Skeletal muscle tissue (tissue), 4 donors: ENCODE measurements around the gene STRBP. TPM values are rescaled to one million over a fixed set of nuclear protein-coding genes. Genes with fewer than 3 reads are reported as not detected.
"Not testable (repeated sequence)": the region's sequence is repeated elsewhere in the genome, so short reads cannot be mapped to it uniquely, and the experiment has no call there.

Experiments
- H3K27ac ChIP-seq: one replicate; pipeline ENCODE4 v1.7.0; 2013; ENCODE audit warnings: mild to moderate bottlenecking, low read depth, low read length, inconsistent platforms
- H3K27me3 ChIP-seq, 3 donors: one replicate each; pipeline ENCODE4 v1.7.0; 2013; ENCODE audit warnings: low read length in 3 of 3; ENCODE audit not compliant: control insufficient read depth in 3 of 3, insufficient read depth in 3 of 3
- H3K36me3 ChIP-seq, 3 donors: one replicate each; pipeline ENCODE4 v1.7.0; 2013; ENCODE audit warnings: low read length in 3 of 3; ENCODE audit not compliant: control insufficient read depth in 3 of 3, insufficient read depth in 3 of 3
- H3K4me1 ChIP-seq, 3 donors: one replicate each; pipeline ENCODE4 v1.7.0; 2013; ENCODE audit warnings: low read length in 3 of 3, mild to moderate bottlenecking in 3 of 3; ENCODE audit not compliant: control insufficient read depth in 3 of 3, insufficient read depth in 3 of 3
- H3K4me3 ChIP-seq, 3 donors: one replicate each; pipeline ENCODE4 v1.7.0; 2013; ENCODE audit warnings: low read length in 3 of 3
- H3K9ac ChIP-seq, 3 donors: one replicate each; pipeline ENCODE4 v1.7.0; 2013; ENCODE audit warnings: low read length in 3 of 3, mild to moderate bottlenecking in 3 of 3, moderate library complexity in 2 of 3, low read depth in 1 of 3
- H3K9me3 ChIP-seq, 3 donors: one replicate each; pipeline ENCODE4 v1.7.0; 2013; ENCODE audit warnings: low read length in 3 of 3; ENCODE audit not compliant: control insufficient read depth in 3 of 3
- total RNA-seq: library from RNA; depleted of rRNA; stranded (reverse); fragments of >200 nt; gene quantifications from one replicate; pipeline ENCODE4 v1.2.3, GENCODE V29; 2014
- donor health status: Osteomylitis.

STRBP gene
- total RNA-seq, 1 donor from 2014 or later: 4.2 TPM

DNA sequence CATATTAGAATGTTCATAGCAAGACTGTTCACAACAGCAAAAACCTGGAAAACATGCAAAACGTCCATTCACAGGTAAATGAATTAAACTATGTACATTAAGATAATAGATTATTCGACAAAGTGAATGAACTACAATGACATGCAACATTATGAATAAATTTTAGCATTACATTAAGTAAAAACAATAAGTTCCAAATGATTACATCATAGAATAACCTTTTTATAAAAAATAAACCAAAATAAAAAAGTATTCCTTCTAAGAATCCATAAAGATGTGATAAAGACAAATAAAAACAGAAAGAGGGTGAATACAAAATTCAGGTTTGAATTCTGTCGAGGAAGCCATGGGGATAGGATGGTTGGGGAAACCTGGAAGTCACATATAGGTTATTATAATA, 57.3 kb downstream of the STRBP start:
- Histone ChIP-seq H3K4me1 (no peaks in the 10 kb centered on the region), H3K9ac (no peak overlapping the region), H3K27ac (no peak overlapping the region), H3K4me3 (no peak overlapping the region), H3K9me3 (no peaks in the 10 kb centered on the region), H3K27me3 (no peaks in the 10 kb centered on the region), H3K36me3 (no peaks in the 10 kb centered on the region)

GRCh38 chr9:123208626-123209174, 59.7 kb downstream of the STRBP start:
- H3K27me3 ChIP-seq: no peaks in the 10 kb centered on the region
- H3K36me3 ChIP-seq: no peaks in the 10 kb centered on the region
- no peaks in the 10 kb centered on the region for H3K4me1 ChIP-seq
- H3K9ac ChIP-seq: no peak overlapping the region
- H3K9me3 ChIP-seq: no peaks in the 10 kb centered on the region
- no peak overlapping the region for H3K4me3 ChIP-seq
- no peak overlapping the region for H3K27ac ChIP-seq

DNA sequence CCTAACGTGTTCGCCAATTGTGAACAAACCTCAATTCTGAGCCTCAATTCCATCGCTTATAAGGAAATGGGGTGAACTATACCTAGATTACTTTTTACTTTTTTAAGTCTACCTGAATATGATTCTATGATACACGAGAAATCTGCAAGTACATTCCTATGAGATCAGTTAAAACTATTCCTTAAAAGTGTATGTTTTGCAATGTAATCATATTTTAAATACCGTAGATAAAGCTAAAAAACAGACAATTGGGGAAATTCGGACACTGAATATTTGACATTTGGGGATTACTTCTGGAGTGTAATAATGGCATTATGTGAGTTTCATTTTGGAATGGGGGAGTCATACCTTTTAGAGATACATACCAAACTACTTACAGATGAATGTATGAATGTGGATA, 62.3 kb downstream of the STRBP start:
- Histone ChIP-seq H3K9me3 (no peaks in the 10 kb centered on the region), H3K4me3 (no peak overlapping the region), H3K4me1 (no peaks in the 10 kb centered on the region), H3K27ac (no peak overlapping the region), H3K36me3 (no peaks in the 10 kb centered on the region), H3K27me3 (no peaks in the 10 kb centered on the region), H3K9ac (no peak overlapping the region)

- H3K9ac ChIP-seq: no peak overlapping the region
- no peaks in the 10 kb centered on the region for H3K4me1 ChIP-seq
- H3K9me3 ChIP-seq: no peaks in the 10 kb centered on the region
- no peak overlapping the region for H3K27ac ChIP-seq
- H3K36me3 ChIP-seq: no peaks in the 10 kb centered on the region
- no peak overlapping the region for H3K4me3 ChIP-seq
- H3K27me3 ChIP-seq: no peaks in the 10 kb centered on the region
Observed at GRCh38 chr9:123201083-123201482, 67.3 kb downstream of the STRBP start.

- not testable (repeated sequence) for H3K36me3 ChIP-seq
Observed at GRCh38 chr9:123200469-123200868, 67.9 kb downstream of the STRBP start.

DNA sequence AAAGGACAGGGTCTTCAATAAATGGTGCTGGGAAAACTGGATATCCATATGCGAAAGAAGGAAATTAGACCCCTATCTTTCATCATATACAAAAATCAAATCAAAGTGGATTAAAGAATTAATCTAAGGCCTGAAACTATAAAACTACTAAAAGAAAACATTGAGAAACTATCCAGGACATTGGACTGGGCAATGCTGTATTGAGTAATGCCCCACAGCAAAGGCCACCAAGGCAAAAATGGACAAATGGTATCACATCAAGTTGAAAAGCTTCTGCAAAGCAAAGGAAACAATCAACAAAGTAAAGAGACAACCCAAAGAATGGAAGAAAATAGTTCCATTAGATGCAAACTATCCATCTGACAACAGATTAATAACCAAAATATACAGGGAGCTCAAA, 72.3 kb downstream of the STRBP start:
- H3K9ac ChIP-seq: no peak overlapping the region
- H3K9me3 ChIP-seq: no peaks in the 10 kb centered on the region
- H3K36me3 ChIP-seq: no peaks in the 10 kb centered on the region
- H3K27ac ChIP-seq: no peak overlapping the region
- no peak overlapping the region for H3K4me3 ChIP-seq
- H3K4me1 ChIP-seq: no peaks in the 10 kb centered on the region
- H3K27me3 ChIP-seq: no peaks in the 10 kb centered on the region

More at GRCh38 chr9:123200469-123200868, 67.9 kb downstream of the STRBP start:
- not testable (repeated sequence) for H3K27me3 ChIP-seq, H3K9me3 ChIP-seq, H3K4me1 ChIP-seq, H3K9ac ChIP-seq, H3K27ac ChIP-seq, H3K4me3 ChIP-seq

GRCh38 chr9:123194023-123194422, 74.4 kb downstream of the STRBP start:
- H3K27me3 ChIP-seq: no peaks in the 10 kb centered on the region
- H3K9ac ChIP-seq: no peak overlapping the region
- H3K4me1 ChIP-seq: no peaks in the 10 kb centered on the region
- no peaks in the 10 kb centered on the region for H3K36me3 ChIP-seq
- no peaks in the 10 kb centered on the region for H3K9me3 ChIP-seq
- no peak overlapping the region for H3K27ac ChIP-seq
- no peak overlapping the region for H3K4me3 ChIP-seq

DNA sequence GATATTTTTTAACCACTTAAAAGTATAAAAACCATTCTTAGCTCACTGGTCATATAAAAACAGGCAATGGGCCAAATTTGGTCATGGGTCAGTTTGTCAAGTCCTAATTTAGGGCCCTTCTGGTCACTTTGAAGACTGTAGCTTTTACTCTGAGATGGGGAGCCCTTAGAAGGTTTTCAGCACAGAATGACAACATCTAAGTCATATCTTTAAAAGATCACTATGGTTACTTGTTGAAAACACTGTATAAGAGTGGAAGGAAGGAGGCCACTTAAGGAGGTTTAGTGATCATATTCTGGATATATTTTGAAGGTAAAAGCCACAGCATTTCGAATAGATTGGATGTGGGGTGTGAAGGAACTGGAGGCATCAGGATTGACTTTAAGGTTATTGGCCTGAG, 76.7 kb downstream of the STRBP start:
- H3K27me3 ChIP-seq: no peaks in the 10 kb centered on the region
- H3K4me1 ChIP-seq: no peaks in the 10 kb centered on the region
- H3K4me3 ChIP-seq: no peak overlapping the region
- H3K9me3 ChIP-seq: no peaks in the 10 kb centered on the region
- no peak overlapping the region for H3K27ac ChIP-seq
- no peaks in the 10 kb centered on the region for H3K36me3 ChIP-seq
- no peak overlapping the region for H3K9ac ChIP-seq

- Histone ChIP-seq H3K4me3 (no peak overlapping the region), H3K9ac (no peak overlapping the region), H3K27ac (no peak overlapping the region), H3K9me3 (no peaks in the 10 kb centered on the region), H3K36me3 (no peaks in the 10 kb centered on the region), H3K4me1 (no peaks in the 10 kb centered on the region), H3K27me3 (no peaks in the 10 kb centered on the region)
Observed at GRCh38 chr9:123191260-123191659, 77.1 kb downstream of the STRBP start.

DNA sequence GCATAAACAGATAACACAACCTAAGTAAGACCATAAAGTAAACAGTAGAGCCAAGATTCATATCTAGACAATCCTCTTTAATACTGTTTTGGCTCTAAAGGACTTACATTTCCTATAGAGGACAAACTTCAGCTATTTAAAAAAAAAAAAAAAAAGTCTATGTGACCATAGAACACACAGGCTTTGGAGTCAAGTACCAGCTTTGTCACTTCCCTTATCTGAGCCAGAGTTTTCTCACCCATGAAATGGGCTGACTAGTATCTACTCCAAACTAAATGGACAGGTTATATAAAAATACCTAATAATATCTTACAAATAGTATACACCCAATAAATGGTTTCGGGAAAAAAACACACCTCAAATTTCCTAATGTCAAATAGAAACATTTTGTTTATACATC, 81.3 kb downstream of the STRBP start:
- no peaks in the 10 kb centered on the region for H3K27me3 ChIP-seq
- no peak overlapping the region for H3K27ac ChIP-seq
- no peaks in the 10 kb centered on the region for H3K9me3 ChIP-seq
- no peak overlapping the region for H3K4me3 ChIP-seq
- no peaks in the 10 kb centered on the region for H3K4me1 ChIP-seq
- no peaks in the 10 kb centered on the region for H3K36me3 ChIP-seq
- no peak overlapping the region for H3K9ac ChIP-seq

- H3K27me3 ChIP-seq, H3K4me3 ChIP-seq, H3K9me3 ChIP-seq, H3K27ac ChIP-seq, H3K36me3 ChIP-seq, H3K9ac ChIP-seq, H3K4me1 ChIP-seq: not testable (repeated sequence)
Observed at GRCh38 chr9:123186029-123186428, 82.4 kb downstream of the STRBP start.
